GM12878 (cell line): ENCODE measurements around the gene PDE9A. TPM values are rescaled to one million over a fixed set of nuclear protein-coding genes. Genes with fewer than 3 reads are reported as not detected.

ENCODE experiments used
- ATAC-seq: fragments of 200-7000 bp; cut with Tn5 transposase; 3 replicates; pipeline ENCODE4 v1.9.1; 2020; ENCODE audit warnings: mild to moderate bottlenecking, moderate library complexity
- BruUV-seq: library from RNA; stranded (reverse); fragments of 400-500 nt; replicated peaks from 2 replicates; lab custom pipeline; 2021; lab: Mats Ljungman, UMichigan
- CTCF ChIA-PET: fragments of 300-600 bp; sonication (Branson Sonifier 250); formaldehyde crosslinking; extraction: SDS; loops from one replicate; lab custom pipeline; 2021; ENCODE audit warnings: inconsistent platforms; lab: Yijun Ruan, JAX
- POLR2A ChIA-PET: fragments of 350-600 bp; formaldehyde crosslinking; extraction: SDS; loops from one replicate; lab custom pipeline; 2021; ENCODE audit warnings: inconsistent platforms; lab: Charles Lee
- RAD21 ChIA-PET: fragments of 300-600 bp; sonication (Branson Sonifier 250); formaldehyde crosslinking; loops from one replicate; lab custom pipeline; 2023; ENCODE audit warnings: antibody characterized with exemption; ENCODE audit not compliant: unreplicated experiment; lab: Charles Lee
- SMC1A ChIA-PET: fragments of 300-600 bp; sonication (Branson Sonifier 250); formaldehyde crosslinking; loops from one replicate; lab custom pipeline; 2023; ENCODE audit not compliant: unreplicated experiment, uncharacterized antibody; lab: Charles Lee
- DNase-seq: peaks from one replicate; pipeline ENCODE4 v3.0.0-alpha.2; 2011; ENCODE audit warnings: low read depth, low spot score
- FAIRE-seq: peaks from 3 replicates; lab custom pipeline; 2011; peaks lifted over from hg19 to GRCh38; lab: Jason Lieb, UNC
- H2AFZ ChIP-seq: 2 replicates; pipeline ENCODE4 v1.6.0; 2011; ENCODE audit warnings: low read depth, low read length, control low read depth; ENCODE audit not compliant: control insufficient read depth
- H3K27ac ChIP-seq: 2 replicates; pipeline ENCODE4 v1.5.1; 2011; ENCODE audit warnings: control low read depth; ENCODE audit not compliant: control insufficient read depth, insufficient read depth
- H3K27me3 ChIP-seq, 2 experiments: replicated peaks in 1 of 2; 2 replicates each; pipeline versions ENCODE4 v1.6.0 to v1.6.1; 2011; ENCODE audit warnings: low read length in 1 of 2; ENCODE audit not compliant: control insufficient read depth in 2 of 2, insufficient read depth in 2 of 2
- H3K36me3 ChIP-seq, 2 experiments: 2 replicates each; pipeline ENCODE4 v1.5.1; 2011; ENCODE audit warnings: low read length in 1 of 2; ENCODE audit not compliant: control insufficient read depth in 2 of 2, insufficient read depth in 2 of 2
- H3K4me1 ChIP-seq: 2 replicates; pipeline ENCODE4 v1.6.1; 2011; ENCODE audit warnings: mild to moderate bottlenecking, low read length, moderate library complexity, mixed read lengths; ENCODE audit not compliant: control insufficient read depth, insufficient read depth
- H3K4me2 ChIP-seq: 2 replicates; pipeline ENCODE4 v1.6.0; 2011; ENCODE audit warnings: control low read depth; ENCODE audit not compliant: control insufficient read depth, insufficient read depth
- H3K4me3 ChIP-seq: fragments of 200-600 bp; sonication (generic); 2 replicates; pipeline ENCODE4 v1.5.1; 2016
- H3K79me2 ChIP-seq: 2 replicates; pipeline ENCODE4 v1.6.0; 2011; ENCODE audit warnings: low read length; ENCODE audit not compliant: control insufficient read depth, insufficient read depth
- H3K9ac ChIP-seq: 2 replicates; pipeline ENCODE4 v1.8.0; 2011; ENCODE audit warnings: low read length, control low read depth, mixed read lengths; ENCODE audit not compliant: control insufficient read depth, insufficient read depth
- H3K9me3 ChIP-seq: replicated peaks from 3 replicates; pipeline ENCODE4 v1.5.1; 2011; ENCODE audit warnings: mild to moderate bottlenecking, low read length; ENCODE audit not compliant: control insufficient read depth, insufficient read depth
- H4K20me1 ChIP-seq: 2 replicates; pipeline ENCODE4 v1.6.0; 2011; ENCODE audit not compliant: control insufficient read depth, insufficient read depth
- ASH2L ChIP-seq: fragments of 300-600, 200-600 bp; sonication (generic); IDR thresholded peaks from 2 replicates; pipeline ENCODE4 v1.6.1; 2017; ENCODE audit warnings: low read depth, mild to moderate bottlenecking, borderline replicate concordance
- BACH1 ChIP-seq: fragments of 450-650 bp; IDR thresholded peaks from 2 replicates; pipeline ENCODE4 v1.6.1; 2017; ENCODE audit warnings: mild to moderate bottlenecking, borderline replicate concordance
- BCL11A ChIP-seq: IDR thresholded peaks from 2 replicates; pipeline ENCODE4 v1.6.1; 2011; ENCODE audit warnings: low read depth, low read length
- CEBPB ChIP-seq, 2 experiments: fragments of 150-350 bp in 1 of 2; IDR thresholded peaks; 2 replicates each; pipeline ENCODE4 v1.6.1; 2012 to 2014; ENCODE audit warnings: low read depth in 2 of 2, low read length in 2 of 2, borderline replicate concordance in 1 of 2, inconsistent platforms in 1 of 2
- CHD2 ChIP-seq: IDR thresholded peaks from 2 replicates; pipeline ENCODE4 v1.6.1; 2011; ENCODE audit warnings: low read depth, low read length, improper control_type of control experiment, borderline replicate concordance
- DPF2 ChIP-seq: fragments of 450-650 bp; IDR thresholded peaks from 2 replicates; pipeline ENCODE4 v1.6.1; 2017; ENCODE audit warnings: mild to moderate bottlenecking
- HDAC6 ChIP-seq: fragments of 200-600 bp; sonication (generic); IDR thresholded peaks from one replicate; pipeline ENCODE4 v1.8.0; 2017; ENCODE audit warnings: antibody characterized with exemption; ENCODE audit not compliant: unreplicated experiment
- HDGF ChIP-seq: fragments of 450-650 bp; IDR thresholded peaks from 2 replicates; pipeline ENCODE4 v1.6.1; 2016; ENCODE audit warnings: antibody characterized with exemption
- KDM1A ChIP-seq: fragments of 200-600 bp; sonication (generic); IDR thresholded peaks from 2 replicates; pipeline ENCODE4 v1.6.1; 2016; ENCODE audit warnings: borderline replicate concordance
- MEF2A ChIP-seq: IDR thresholded peaks from 2 replicates; pipeline ENCODE4 v1.6.1; 2011; ENCODE audit warnings: low read depth, mild to moderate bottlenecking, low read length, moderate library complexity; ENCODE audit not compliant: insufficient read depth
- MYB ChIP-seq: fragments of 150-350 bp; IDR thresholded peaks from 2 replicates; pipeline ENCODE4 v1.6.1; 2014; ENCODE audit warnings: mild to moderate bottlenecking, low read depth, low read length, borderline replicate concordance
- NBN ChIP-seq: fragments of 450-650 bp; IDR thresholded peaks from 2 replicates; pipeline ENCODE4 v1.6.1; 2016
- NFYB ChIP-seq: IDR thresholded peaks from 2 replicates; pipeline ENCODE4 v1.6.1; 2011; ENCODE audit warnings: low read depth, mild to moderate bottlenecking, low read length, improper control_type of control experiment, moderate library complexity; ENCODE audit not compliant: insufficient read depth
- POU2F2 ChIP-seq: IDR thresholded peaks from 3 replicates; pipeline ENCODE4 v1.6.1; 2011; ENCODE audit warnings: low read depth, mild to moderate bottlenecking, low read length, borderline replicate concordance
- RAD21 ChIP-seq: IDR thresholded peaks from 2 replicates; pipeline ENCODE4 v1.6.1; 2011; ENCODE audit warnings: mild to moderate bottlenecking, low read depth, low read length, moderate library complexity; ENCODE audit not compliant: insufficient read depth
- SUZ12 ChIP-seq: fragments of 200-600 bp; sonication (generic); IDR thresholded peaks from one replicate; pipeline ENCODE4 v1.6.1; 2018; ENCODE audit warnings: antibody characterized with exemption, mild to moderate bottlenecking; ENCODE audit not compliant: unreplicated experiment
- TBL1XR1 ChIP-seq: IDR thresholded peaks from 2 replicates; pipeline ENCODE4 v1.6.1; 2012; ENCODE audit warnings: low read depth, low read length, improper control_type of control experiment
- ZBED1 ChIP-seq: IDR thresholded peaks from 2 replicates; pipeline ENCODE4 v1.6.1; 2016; ENCODE audit warnings: borderline replicate concordance
- ZNF24 ChIP-seq: fragments of 450-650 bp; IDR thresholded peaks from 2 replicates; pipeline ENCODE4 v1.6.1; 2017; ENCODE audit warnings: antibody characterized with exemption, mild to moderate bottlenecking
- WGBS: methylation state at CpG from one replicate; pipeline ENCODE4 v1.1.6; 2016; ENCODE audit warnings: low lambda C conversion rate; ENCODE audit not compliant: insufficient replicate concordance, insufficient coverage; ENCODE audit errors: missing lambda C conversion rate; 5-methylcytosine and 5-hydroxymethylcytosine counted together
- in situ Hi-C: fragments of 300-500 bp; cut with MboI; formaldehyde crosslinking; loops from 9 replicates; pipeline ENCODE4 v1.14.3; 2018; ENCODE audit warnings: mixed read lengths
- intact Hi-C: fragments of 100-400 bp; cut with micrococcal nuclease; formaldehyde crosslinking; loops from one replicate; pipeline ENCODE4 v1.14.2; 2022; ENCODE audit not compliant: unreplicated experiment
- polyA plus RNA-seq, 11 experiments: library from polyadenylated mRNA; depleted of rRNA in 4 of 11; unstranded in 6 of 11; stranded (reverse) in 5 of 11; fragments of >200 nt; fragmentation: Nextera tagmentation in 4 of 11; fragmentation: Illumina TruSeq in 1 of 11; extraction: Ambion mirVana in 4 of 11; extraction: Trizol in 1 of 11; gene quantifications; 1 replicate in 1 of 11; 2 replicates in 10 of 11; pipeline versions ENCODE4 v1.2.1 to v1.2.3, GENCODE V29; 2011 to 2016; ENCODE audit warnings: inconsistent platforms in 2 of 11, missing spikeins in 2 of 11, low read depth in 1 of 11
- total RNA-seq, 4 experiments: library from RNA; depleted of rRNA in 3 of 4; stranded (reverse); fragments of >200 nt in 3 of 4; fragmentation: Illumina TruSeq in 1 of 4; extraction: Trizol in 1 of 4; gene quantifications; 2 replicates each; pipeline versions ENCODE4 v1.2.1 to v1.2.3, GENCODE V29; 2013 to 2021
- TF ChIP-seq, protein P1 (sequence below): fragments of 450-650 bp; conservative IDR thresholded peaks from 2 replicates; pipeline ENCODE4 v1.6.1; 2017; ENCODE audit warnings: mild to moderate bottlenecking, moderate library complexity

PDE9A gene
- total and polyA plus RNA-seq, 10 of the 15 experiments (the other 5 are each of a cell fraction or from before 2014, with no cell fraction given) = 0.08 to 0.45 (median 0.20) TPM; not detected in 1

DNA sequence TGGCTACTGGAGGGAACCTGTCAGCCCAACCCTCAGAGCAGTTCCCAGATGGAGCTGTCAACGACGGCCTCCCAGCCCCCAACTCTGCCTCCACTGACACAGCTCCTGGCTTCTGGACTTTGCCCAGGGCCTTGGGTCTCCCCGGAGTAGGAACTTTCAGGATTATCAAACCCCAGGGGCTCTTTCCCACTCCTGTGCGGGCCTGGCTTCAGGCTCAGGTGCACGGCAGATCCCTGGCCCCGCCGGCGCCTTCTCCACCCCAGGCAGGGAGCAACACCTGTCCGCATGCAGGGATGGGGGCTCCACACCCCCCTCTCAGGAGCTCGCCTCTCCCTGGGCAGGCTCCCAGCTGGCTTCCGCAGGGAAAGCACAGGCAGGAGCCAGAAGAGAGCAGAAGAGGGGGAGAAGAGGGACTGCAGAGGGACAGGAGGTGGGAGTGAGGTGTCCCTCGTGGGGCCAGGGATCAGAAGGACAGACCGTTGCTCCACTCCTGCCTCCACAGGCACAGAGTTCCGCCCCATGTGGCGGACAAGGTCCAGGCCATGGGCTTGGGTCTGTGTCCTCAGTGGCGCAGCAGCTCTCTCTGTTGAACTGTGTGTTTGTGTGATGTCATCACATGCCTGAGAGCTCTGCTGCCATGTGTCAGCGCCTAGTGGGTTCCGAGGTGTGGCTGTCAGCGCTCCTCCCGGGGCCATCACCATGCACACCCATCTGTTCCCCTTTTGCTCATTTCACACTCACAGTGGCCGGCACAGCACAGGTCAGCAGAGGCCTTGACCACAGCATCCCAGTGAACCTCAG lies 107.7 kb downstream of the PDE9A start:
- Histone ChIP-seq H3K9ac (no peak overlapping the region), H3K79me2 (no peaks in the 10 kb centered on the region)
- CTCF ChIA-PET = interaction anchor here (0.6 kb wide), 1 partner anchor 67 kb away, joined by 3 read pairs; no protein-coding TSS in a partner anchor

DNA sequence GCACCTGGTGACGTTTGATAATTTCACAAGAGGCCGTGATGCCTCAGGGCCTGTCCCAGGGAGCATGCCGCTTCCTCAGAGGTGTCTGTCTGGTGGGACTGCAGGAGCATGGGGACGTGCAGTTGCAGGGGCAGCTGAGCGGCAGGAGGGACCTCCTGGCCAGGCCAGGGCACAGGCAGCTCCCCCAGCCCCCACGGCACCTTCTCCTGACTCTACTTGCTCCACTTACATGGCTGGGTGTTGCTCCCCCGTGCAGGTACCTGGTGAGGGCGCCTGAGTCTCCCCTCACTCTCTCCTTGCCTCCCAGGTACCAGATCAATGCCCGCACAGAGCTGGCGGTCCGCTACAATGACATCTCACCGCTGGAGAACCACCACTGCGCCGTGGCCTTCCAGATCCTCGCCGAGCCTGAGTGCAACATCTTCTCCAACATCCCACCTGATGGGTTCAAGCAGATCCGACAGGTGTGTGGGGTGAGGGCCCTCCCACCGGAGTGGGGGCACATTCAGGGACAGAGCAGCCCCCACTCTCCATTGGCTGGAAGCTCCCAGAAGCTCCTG lies 108.4 kb downstream of the PDE9A start:
- Histone ChIP-seq H3K9me3 (no peaks in the 10 kb centered on the region), H3K4me3 (no peak overlapping the region), H4K20me1 (no peaks in the 10 kb centered on the region), H3K27ac (no peak overlapping the region), H3K4me1 (no peaks in the 10 kb centered on the region), H3K36me3 (no peaks in the 10 kb centered on the region), H3K79me2 (no peaks in the 10 kb centered on the region), H3K27me3 (peaks cover 0 to 6% of the 10 kb centered on the region in 2 experiments; a peak in 2 of 4 replicates), H3K9ac (no peak overlapping the region), H2AFZ (no peak overlapping the region), H3K4me2 (no peak overlapping the region)
- ChIA-PET RAD21 (no interaction called here), SMC1A (no interaction called here), POLR2A (no interaction called here), CTCF (no interaction called here)
- intact Hi-C loops (no loop called here), in situ Hi-C loops (no loop called here)
- FAIRE-seq (no peak), ATAC-seq (no peak), DNase-seq (no peak)
- 36% methylated on average over 18 of the region's 18 CpGs for WGBS
- BruUV-seq = no TSS peak
- no peak for TF ChIP-seq NFYB
- no peak for TF ChIP-seq ZNF24
- TF ChIP-seq, protein P1, sequence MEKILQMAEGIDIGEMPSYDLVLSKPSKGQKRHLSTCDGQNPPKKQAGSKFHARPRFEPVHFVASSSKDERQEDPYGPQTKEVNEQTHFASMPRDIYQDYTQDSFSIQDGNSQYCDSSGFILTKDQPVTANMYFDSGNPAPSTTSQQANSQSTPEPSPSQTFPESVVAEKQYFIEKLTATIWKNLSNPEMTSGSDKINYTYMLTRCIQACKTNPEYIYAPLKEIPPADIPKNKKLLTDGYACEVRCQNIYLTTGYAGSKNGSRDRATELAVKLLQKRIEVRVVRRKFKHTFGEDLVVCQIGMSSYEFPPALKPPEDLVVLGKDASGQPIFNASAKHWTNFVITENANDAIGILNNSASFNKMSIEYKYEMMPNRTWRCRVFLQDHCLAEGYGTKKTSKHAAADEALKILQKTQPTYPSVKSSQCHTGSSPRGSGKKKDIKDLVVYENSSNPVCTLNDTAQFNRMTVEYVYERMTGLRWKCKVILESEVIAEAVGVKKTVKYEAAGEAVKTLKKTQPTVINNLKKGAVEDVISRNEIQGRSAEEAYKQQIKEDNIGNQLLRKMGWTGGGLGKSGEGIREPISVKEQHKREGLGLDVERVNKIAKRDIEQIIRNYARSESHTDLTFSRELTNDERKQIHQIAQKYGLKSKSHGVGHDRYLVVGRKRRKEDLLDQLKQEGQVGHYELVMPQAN = no peak
- no peak for TF ChIP-seq BCL11A
- no peak for TF ChIP-seq MYB
- TF ChIP-seq RAD21 = no peak
- TF ChIP-seq MEF2A = no peak
- TF ChIP-seq POU2F2 = no peak
- no peak for TF ChIP-seq ASH2L
- TF ChIP-seq HDAC6 = no peak
- TF ChIP-seq SUZ12 = no peak

More for the DNA sequence above, 107.7 kb downstream of the PDE9A start:
- in situ Hi-C loops (no loop called here), intact Hi-C loops (no loop called here)
- FAIRE-seq (no peak), ATAC-seq (no peak; the same call in 2 of the 3 replicates), DNase-seq (no peak)
- POLR2A ChIA-PET = no interaction called here
- TF ChIP-seq DPF2 (no peak), BACH1 (no peak), HDGF (no peak), CEBPB (IDR thresholded peaks at IDR 0.05; ENCODE audit: borderline replicate concordance in 1 of 2, low read depth in 2 of 2, low read length in 2 of 2) (no peak), CHD2 (no peak), TBL1XR1 (no peak), ZBED1 (no peak), KDM1A (no peak), NBN (no peak), ZNF24 (no peak)
- H3K4me2 ChIP-seq = no peak overlapping the region
- no peak overlapping the region for H2AFZ ChIP-seq
- H3K4me3 ChIP-seq = no peak overlapping the region
- no peaks in the 10 kb centered on the region for H4K20me1 ChIP-seq
- no TSS peak for BruUV-seq
- no peak overlapping the region for H3K27ac ChIP-seq
- SMC1A ChIA-PET = no interaction called here
- RAD21 ChIA-PET = no interaction called here
- H3K4me1 ChIP-seq = no peaks in the 10 kb centered on the region
- H3K27me3 ChIP-seq = peaks cover 0 to 6% of the 10 kb centered on the region in 2 experiments; a peak in 2 of 4 replicates
- 39% methylated on average over 21 of the region's 21 CpGs for WGBS
- no peaks in the 10 kb centered on the region for H3K9me3 ChIP-seq
- H3K36me3 ChIP-seq = no peaks in the 10 kb centered on the region
